Retinal pigment epithelial cell (primary cell): Measurements from ENCODE around the gene GPR161.

Source experiments
- DNase-seq: peaks from one replicate; pipeline ENCODE4 v3.0.0-alpha.2; 2010; ENCODE audit warnings: low read depth
- H3K4me3 ChIP-seq: 2 replicates; pipeline ENCODE4 v1.5.1; 2011; ENCODE audit warnings: mild to moderate bottlenecking, low read length, control low read depth, moderate library complexity
- TF ChIP-seq, protein P1 (sequence below): conservative IDR thresholded peaks from 2 replicates; pipeline ENCODE4 v1.5.1; 2011; ENCODE audit warnings: low read depth, low read length, control low read depth, inconsistent platforms

The GPR161 gene

DNA sequence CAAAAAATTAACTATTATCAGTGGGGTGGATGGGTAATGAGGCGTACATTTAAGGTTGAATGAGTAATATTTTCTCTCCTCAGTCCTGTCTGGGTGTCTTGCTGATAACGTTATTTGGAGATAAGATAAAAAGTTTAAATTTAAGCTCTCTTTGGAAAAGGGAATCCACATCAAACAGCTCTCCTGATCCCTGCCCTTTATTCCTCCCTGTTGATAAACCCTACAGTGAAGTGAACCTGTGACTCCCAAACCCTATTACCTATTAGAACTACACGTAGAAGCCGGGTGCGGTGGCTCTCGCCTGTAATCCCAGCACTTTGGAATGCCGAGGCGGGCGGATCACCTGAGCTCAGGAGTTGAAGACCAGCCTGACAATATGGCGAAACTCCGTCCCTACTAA is 9.9 kb upstream of the GPR161 start:
- no peak overlapping the region for H3K4me3 ChIP-seq
- TF ChIP-seq, protein P1, sequence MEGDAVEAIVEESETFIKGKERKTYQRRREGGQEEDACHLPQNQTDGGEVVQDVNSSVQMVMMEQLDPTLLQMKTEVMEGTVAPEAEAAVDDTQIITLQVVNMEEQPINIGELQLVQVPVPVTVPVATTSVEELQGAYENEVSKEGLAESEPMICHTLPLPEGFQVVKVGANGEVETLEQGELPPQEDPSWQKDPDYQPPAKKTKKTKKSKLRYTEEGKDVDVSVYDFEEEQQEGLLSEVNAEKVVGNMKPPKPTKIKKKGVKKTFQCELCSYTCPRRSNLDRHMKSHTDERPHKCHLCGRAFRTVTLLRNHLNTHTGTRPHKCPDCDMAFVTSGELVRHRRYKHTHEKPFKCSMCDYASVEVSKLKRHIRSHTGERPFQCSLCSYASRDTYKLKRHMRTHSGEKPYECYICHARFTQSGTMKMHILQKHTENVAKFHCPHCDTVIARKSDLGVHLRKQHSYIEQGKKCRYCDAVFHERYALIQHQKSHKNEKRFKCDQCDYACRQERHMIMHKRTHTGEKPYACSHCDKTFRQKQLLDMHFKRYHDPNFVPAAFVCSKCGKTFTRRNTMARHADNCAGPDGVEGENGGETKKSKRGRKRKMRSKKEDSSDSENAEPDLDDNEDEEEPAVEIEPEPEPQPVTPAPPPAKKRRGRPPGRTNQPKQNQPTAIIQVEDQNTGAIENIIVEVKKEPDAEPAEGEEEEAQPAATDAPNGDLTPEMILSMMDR, result no peak
- DNase-seq, result no peak

DNA sequence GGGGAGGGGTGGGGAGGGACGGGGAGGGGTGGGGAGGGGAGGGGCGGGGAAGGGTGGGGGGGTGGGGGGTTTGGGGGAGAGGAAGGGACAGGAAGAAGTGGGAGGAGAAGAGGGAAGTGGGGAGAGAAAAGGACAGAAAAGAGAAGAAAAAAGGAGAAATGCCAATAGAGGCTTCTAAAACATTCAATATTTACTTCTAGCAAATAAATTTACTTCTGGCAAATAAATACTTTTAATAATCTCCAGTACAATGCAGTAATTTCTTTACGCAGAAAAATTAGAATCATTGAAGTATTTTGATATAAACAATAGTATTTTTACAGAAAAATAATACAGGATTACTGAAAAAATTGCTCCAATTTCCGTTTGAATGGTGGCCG is 9.4 kb upstream of the GPR161 start:
- H3K4me3 ChIP-seq, result no peak overlapping the region
- DNase-seq, result no peak
- TF ChIP-seq, protein P1, result no peak

DNA sequence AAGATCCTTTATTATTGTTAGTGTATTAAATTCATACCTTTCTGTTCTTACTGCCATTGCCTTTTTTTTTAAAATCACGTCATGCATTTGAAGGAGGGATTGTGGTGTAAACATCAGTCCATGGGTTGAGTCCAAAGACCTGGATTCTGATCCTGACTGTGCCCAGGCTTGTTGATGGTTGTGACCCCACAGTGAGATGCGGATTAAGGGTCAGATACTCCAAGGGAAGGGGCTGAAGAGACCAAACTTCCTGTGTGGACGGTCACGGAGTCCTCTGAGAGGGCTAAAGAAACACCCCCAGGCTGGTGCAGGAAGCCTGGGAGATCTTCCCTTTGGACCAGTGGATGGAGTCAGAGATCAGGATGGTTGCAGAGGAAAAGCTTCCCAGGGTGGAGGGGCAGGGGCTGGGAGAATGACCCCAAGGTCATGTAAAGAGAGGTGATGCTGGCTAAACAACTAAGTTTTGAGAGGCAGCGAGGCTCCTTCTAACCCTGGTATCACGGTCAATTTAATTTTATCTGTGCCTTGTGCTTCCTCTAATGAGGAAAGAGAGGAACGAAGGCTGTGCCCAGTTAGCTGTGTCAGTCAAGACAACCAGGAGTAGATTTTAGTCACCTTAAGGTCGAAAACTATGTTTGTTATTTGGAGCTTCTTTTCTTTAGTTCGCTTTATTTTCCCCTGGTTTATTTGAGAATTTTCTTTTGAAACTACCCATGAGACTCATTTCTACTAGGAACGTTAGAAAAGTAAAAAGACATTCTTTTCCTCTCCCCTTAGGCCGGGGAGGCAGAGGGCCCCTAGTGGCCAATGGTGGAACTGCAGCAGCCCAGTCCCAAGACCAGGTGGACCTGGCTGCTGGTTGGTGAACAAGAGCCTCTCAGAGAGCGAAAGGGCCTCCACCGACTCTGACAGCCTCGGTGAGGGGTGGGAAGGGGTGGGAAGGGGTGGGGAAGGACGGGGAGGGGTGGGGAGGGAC is 8.7 kb upstream of the GPR161 start:
- peak; percentile 29 for DNase-seq
- TF ChIP-seq, protein P1, result peak; percentile 100
- no peak overlapping the region for H3K4me3 ChIP-seq

DNA sequence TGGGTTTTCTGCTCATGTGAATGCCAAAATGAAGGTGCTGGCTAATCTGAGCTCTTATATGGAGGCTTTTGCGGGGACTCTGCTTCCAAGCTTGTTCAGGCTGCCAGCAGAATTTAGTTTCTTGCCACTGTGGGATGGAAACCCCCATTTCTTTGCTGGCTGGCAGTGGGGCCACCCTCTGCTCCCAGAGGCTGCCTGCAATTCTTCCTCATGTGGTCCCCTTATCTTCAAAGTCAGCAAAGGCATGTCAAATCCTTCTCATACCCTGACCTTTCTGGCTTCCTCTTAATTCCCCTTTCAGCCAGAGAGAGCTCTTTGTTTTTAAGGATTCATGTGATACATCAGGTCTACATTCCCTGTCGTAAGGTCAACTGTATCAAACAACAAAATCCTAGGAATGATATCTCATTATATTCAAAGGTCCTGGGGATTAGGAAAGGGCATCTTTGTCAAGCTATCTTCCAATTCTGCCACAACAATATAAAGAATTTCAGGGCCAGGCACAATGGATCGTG is 5.2 kb upstream of the GPR161 start:
- no peak overlapping the region for H3K4me3 ChIP-seq
- peak; percentile 26 for DNase-seq
- TF ChIP-seq, protein P1, result no peak

DNA sequence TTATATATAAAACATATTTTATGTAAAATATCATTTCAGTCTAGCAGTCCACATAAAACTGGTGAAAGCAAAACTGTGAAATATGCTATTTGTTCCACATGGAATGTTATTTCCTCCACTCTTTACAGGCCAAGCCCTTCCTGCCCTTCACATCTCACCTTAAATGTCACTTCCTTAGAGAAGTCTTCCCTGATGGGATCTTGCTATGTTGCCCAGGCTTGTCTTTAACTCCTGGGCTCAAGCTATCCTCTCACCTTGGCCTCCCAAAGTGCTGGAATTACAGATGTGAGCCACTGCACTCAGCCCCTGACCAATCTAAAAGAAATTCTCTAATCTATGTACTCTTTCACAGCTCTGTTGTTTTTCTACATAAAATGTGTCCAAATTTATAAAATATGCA is 2.3 kb upstream of the GPR161 start:
- TF ChIP-seq, protein P1, result no peak

DNA sequence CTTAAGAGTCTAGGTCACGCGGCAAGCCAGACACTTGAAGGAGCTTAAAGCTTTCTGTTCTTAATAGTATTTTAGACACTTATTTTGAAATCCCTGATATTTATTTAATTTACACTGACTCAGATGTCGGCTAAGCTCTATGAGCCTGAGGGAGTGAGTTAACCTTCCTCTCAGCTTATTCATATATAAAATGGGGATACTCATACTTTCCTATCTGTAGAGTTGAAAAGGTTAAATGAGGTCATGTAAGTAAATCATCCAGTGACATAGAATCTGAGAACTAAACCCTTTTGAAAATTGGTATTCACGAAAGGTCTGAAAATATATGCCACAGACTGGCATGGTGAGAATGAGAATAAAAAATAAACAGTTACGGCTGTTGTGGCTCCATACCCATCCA is 1.4 kb upstream of the GPR161 start:
- no peak for DNase-seq
- H3K4me3 ChIP-seq, result no peak overlapping the region
- TF ChIP-seq, protein P1, result no peak

More for the DNA sequence above, 2.3 kb upstream of the GPR161 start:
- no peak overlapping the region for H3K4me3 ChIP-seq
- no peak for DNase-seq

DNA sequence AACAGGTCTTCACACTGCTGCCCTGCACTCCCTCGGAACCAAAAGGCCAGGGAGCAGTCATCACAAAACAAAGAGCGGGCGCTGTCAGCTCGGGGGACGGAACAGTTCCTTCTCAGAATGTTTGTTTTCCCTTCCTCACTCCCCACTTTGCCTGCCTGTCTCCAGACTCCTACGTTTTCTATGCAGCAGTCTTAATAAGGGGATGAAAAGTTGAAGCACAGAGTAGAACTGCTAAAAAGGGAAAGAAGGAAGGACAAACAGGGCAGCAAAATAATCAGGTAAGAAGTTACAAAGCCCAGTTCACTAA is 738 bp upstream of the GPR161 start:
- DNase-seq, result no peak
- peak overlapping the region; percentile 75 for H3K4me3 ChIP-seq
- TF ChIP-seq, protein P1, result no peak
